ENCODE results near the gene ZNF213.
"Not testable (repeated sequence)": the region's sequence is repeated elsewhere in the genome, so short reads cannot be mapped to it uniquely, and the experiment has no call there.

Gene ZNF213

GRCh38 chr16:3129137-3130131, 5.4 kb upstream of the ZNF213 start:
- no peak for DNase-seq (ENCODE audit: low read depth, low spot score)

- DNase-seq (ENCODE audit: low read depth, low spot score) = no peak
Measured at GRCh38 chr16:3131755-3132377, 3.0 kb upstream of the ZNF213 start.

- DNase-seq (ENCODE audit: low read depth, low spot score) = no peak
Measured at GRCh38 chr16:3133844-3134243, 985 bp upstream of the ZNF213 start.

- no peak for DNase-seq (ENCODE audit: low read depth, low spot score)
Measured at GRCh38 chr16:3135126-3135715, 392 bp downstream of the ZNF213 start.

- DNase-seq (ENCODE audit: low read depth, low spot score) = no peak
Measured at GRCh38 chr16:3137267-3137666, 2.4 kb downstream of the ZNF213 start.

GRCh38 chr16:3138342-3138741, 3.5 kb downstream of the ZNF213 start:
- no peak for DNase-seq (ENCODE audit: low read depth, low spot score)

GRCh38 chr16:3138823-3139426, 4.1 kb downstream of the ZNF213 start:
- DNase-seq (ENCODE audit: low read depth, low spot score) = no peak

- DNase-seq (ENCODE audit: low read depth, low spot score) = not testable (repeated sequence)
Measured at GRCh38 chr16:3139561-3139960, 4.7 kb downstream of the ZNF213 start.

GRCh38 chr16:3140603-3141427, 6.0 kb downstream of the ZNF213 start:
- no peak for DNase-seq (ENCODE audit: low read depth, low spot score)

GRCh38 chr16:3141781-3142311, 7.0 kb downstream of the ZNF213 start:
- no peak for DNase-seq (ENCODE audit: low read depth, low spot score)

- DNase-seq (ENCODE audit: low read depth, low spot score) = no peak
Measured at GRCh38 chr16:3142327-3142726, 7.5 kb downstream of the ZNF213 start.

- no peak for DNase-seq (ENCODE audit: low read depth, low spot score)
Measured at GRCh38 chr16:3142770-3143169, 7.9 kb downstream of the ZNF213 start.

- no peak for DNase-seq (ENCODE audit: low read depth, low spot score)
Measured at GRCh38 chr16:3143189-3143588, 8.4 kb downstream of the ZNF213 start.

GRCh38 chr16:3143598-3144320, 8.9 kb downstream of the ZNF213 start:
- DNase-seq (ENCODE audit: low read depth, low spot score) = no peak

GRCh38 chr16:3144321-3144983, 9.6 kb downstream of the ZNF213 start:
- DNase-seq (ENCODE audit: low read depth, low spot score) = no peak

- DNase-seq (ENCODE audit: low read depth, low spot score) = no peak
Measured at GRCh38 chr16:3145151-3145550, 10.3 kb downstream of the ZNF213 start.

- no peak for DNase-seq (ENCODE audit: low read depth, low spot score)
Measured at GRCh38 chr16:3145660-3146059, 10.8 kb downstream of the ZNF213 start.

GRCh38 chr16:3147046-3147756, 12.4 kb downstream of the ZNF213 start:
- no peak for DNase-seq (ENCODE audit: low read depth, low spot score)

- DNase-seq (ENCODE audit: low read depth, low spot score) = no peak
Measured at GRCh38 chr16:3147757-3148104, 12.9 kb downstream of the ZNF213 start.
